COR-L47 (cell line): Measurements from ENCODE around the gene CEP70.
"Not testable (repeated sequence)": the region's sequence is repeated elsewhere in the genome, so short reads cannot be mapped to it uniquely, and the experiment has no call there.

Source experiments
- DNase-seq: peaks from one replicate; lab custom pipeline; 2025; lab: John Stamatoyannopoulos, UW

The CEP70 gene

GRCh38 chr3:138513090-138513843 is 80.8 kb downstream of the CEP70 start:
- DNase-seq: no peak

DNA sequence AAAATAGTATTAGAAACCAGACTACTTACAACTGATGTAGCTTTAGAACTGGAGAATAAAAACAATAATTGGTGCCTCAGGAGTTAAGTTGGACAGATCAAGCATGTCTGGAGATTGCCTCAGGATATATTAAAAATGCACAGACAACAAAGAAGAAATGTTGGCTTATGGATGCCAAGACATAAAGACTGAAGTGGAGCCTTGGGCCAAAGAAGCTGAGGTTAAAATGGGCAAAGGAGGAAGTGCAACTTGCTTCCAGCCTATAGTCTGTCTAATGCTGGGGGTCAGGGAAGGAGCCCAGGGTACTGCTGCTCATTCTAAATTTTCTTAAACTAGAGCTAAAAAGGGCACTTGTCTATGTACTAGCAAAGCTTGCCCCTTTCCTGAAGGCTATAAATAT is 82.1 kb downstream of the CEP70 start:
- DNase-seq: no peak

DNA sequence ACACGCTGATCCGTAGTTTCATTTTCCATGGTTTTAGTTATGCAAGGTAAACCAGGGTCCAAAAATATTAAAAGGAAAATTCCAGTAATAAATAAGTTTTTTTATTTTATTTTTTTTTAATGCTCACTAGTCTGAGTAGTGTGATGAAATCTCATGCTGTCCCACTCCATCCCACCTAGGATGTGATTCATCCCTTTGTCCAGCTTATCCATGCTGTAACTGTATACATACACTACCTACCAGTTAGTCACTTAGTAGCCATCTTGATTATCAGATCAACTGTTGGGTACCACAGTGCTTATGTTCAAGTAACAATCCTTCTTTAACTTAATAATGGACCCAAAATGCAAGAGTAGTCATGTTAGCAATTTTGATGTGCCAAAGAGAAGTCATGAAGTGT is 84.5 kb downstream of the CEP70 start:
- no peak for DNase-seq

GRCh38 chr3:138507524-138507923 is 86.5 kb downstream of the CEP70 start:
- no peak for DNase-seq

DNA sequence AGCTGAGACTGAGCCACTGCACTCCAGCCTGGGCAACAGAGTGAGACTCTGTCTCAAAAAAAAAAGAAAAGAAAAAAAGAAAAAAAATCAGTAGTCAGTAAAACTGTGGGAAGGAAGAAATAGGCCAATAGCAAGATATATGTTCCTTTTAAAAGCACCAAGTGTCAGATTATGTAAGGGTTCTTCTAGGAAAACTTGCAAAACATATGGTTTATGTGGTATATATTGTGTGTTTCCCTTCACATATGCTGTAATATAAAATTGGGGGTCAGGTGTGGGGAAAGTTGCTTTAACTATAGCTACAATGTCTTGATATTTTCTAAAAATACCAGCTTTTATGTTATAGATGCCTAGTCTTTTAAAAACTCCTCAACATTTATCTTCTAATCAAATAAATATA is 95.1 kb downstream of the CEP70 start:
- no peak for DNase-seq

GRCh38 chr3:138497851-138498250 is 96.2 kb downstream of the CEP70 start:
- no peak for DNase-seq

GRCh38 chr3:138497021-138497420 is 97.0 kb downstream of the CEP70 start:
- DNase-seq: no peak

GRCh38 chr3:138496436-138496835 is 97.6 kb downstream of the CEP70 start:
- no peak for DNase-seq

- not testable (repeated sequence) for DNase-seq
These were observed 98.4 kb downstream of the CEP70 start for GRCh38 chr3:138495638-138496037.

DNA sequence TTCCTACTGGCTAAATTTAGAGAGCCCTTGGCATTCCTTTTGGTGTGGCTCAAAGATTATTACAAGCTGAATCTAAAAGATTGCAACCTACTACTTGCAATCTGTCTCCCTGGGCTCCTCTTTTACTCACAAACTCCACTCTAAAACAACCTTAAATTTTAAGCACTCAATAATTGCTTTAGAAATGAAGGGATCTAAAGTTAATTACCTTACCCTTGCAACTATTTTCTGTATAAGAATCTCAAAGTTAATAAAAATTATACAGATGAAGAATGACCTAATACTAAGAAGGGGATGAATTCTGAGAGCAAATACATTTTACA is 99.5 kb downstream of the CEP70 start:
- no peak for DNase-seq

- DNase-seq: no peak
These were observed 100.1 kb downstream of the CEP70 start for GRCh38 chr3:138493804-138494606.

DNA sequence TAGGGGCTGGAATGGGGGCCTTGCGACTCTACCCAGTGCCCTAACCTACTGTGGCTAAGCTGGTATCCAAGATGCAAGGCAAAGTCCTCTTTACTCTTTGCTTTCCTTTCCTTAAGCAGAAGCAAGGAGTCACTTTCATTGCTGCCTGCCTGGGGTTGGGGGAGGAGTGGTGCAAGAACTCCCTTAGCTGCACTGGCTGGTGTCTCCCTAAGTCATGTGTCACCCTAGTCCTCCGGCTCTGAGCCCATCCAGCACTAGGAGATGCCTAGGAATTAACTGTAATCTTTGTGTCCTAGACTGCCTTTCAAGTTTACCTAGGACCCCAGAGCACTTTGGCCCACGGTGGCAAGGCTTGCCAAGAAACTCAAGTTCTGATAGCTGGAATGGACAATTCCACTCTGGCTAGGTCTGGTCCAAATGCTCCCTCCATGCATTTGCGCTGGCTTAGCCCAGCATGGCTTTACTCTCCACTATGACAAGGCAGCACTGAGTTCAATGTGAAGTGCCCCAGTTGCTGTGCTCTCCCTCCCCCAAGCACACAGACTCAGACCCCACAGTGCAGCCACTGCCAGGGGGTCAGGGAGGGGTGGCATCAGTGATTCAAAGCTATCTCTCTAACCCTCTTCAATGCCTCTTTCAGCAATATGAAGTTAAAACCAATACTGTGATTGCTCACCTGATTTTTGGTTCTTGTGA is 100.9 kb downstream of the CEP70 start:
- DNase-seq: no peak

DNA sequence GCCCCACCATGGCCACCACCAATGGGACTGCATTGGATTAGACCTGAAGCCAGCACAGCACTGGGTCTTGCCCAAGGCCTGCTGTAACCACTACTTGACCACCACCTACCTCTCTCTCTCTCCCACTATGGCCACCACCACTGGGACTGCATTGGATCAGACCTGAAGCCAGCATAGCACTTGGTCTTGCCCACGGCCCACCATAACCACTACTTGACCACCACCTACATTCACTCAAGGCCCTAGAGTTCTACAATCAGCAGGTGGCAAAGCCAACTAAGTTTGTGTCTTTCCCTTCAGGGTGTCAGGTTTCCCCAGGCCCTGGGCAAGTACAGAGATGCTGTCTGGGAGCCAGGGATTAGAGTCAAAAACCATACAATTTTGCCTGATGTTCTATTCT is 102.1 kb downstream of the CEP70 start:
- DNase-seq: no peak

- DNase-seq: not testable (repeated sequence)
These were observed 107.5 kb downstream of the CEP70 start for GRCh38 chr3:138486580-138486979.

- not testable (repeated sequence) for DNase-seq
These were observed 109.4 kb downstream of the CEP70 start for GRCh38 chr3:138484672-138485071.

DNA sequence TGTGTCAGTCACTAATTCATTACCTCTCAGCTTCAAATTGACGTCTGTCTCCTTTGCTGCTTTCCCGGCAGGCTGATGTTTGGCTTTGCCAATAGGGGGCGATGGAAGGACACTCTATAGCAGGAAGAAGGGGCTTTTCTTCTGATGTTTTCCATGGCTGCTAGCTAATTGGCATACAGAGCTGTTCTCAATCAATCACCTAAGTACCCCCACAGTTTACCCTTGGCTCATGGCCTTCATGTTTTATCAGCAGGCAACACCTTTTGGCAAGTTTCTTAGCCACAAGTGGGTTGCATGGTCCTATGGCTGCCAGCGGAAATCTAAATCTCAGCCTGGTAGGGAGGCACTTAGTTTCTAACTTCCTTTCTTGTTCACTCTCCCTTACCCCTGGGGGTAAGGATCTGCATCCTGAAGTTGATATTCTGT is 114.6 kb downstream of the CEP70 start:
- peak; percentile 50 for DNase-seq

DNA sequence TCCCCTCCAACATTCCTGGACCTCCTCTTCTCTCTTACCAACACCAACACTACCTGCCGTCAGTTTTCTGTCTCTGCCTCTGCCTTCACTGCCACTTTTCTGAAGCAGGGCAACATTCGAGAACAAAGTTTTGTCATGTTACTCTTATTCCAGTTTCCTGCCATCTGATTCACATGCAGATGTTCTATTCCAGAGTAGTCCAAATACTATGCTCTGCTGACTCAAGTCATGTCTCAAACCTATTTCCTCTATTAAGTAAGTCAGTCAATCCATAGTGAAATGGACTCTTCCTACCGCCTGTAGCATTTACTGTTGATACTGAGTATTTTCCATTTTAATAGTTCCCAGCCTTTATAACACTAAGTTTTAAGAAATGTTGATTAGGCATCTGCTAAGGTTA is 116.3 kb downstream of the CEP70 start:
- DNase-seq: no peak

DNA sequence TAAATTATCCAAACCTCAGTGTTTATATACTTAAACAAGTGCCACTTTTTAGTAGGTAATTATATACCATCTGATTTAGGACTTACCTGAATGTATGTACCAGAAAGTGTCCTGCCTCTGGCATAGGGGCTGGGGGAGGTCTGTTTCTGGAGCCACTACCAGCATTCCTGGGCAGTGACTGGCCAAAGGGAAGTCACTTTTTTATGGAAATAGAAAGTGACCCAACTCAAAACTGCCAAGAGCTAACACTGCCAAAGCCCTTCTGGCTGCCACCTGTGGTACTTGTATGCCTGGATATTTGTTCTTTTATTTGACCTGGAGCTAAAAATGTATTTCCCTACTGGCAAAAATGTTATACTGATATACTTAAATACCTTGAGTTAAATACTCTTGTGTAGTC is 116.9 kb downstream of the CEP70 start:
- no peak for DNase-seq

GRCh38 chr3:138476526-138476925 is 117.5 kb downstream of the CEP70 start:
- DNase-seq: no peak

DNA sequence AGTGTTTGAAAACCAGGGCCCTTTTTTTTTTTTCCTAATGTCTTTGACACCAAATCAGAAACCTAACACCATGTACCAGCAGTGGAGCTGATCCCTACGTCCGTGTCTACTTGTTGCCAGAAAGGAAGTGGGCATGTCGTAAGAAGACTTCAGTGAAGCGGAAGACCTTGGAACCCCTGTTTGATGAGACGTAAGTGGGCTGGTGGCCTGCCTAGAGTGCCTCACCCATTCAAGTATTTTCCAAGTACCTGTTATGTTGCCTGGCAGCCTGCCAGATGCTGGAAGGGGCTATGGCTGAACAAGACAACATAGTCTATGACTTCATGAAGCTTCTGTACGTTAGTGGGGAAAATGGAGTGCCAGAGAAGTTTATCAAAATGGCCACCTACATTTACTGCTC is 119.9 kb downstream of the CEP70 start:
- DNase-seq: no peak

GRCh38 chr3:138473391-138473790 is 120.7 kb downstream of the CEP70 start:
- no peak for DNase-seq

DNA sequence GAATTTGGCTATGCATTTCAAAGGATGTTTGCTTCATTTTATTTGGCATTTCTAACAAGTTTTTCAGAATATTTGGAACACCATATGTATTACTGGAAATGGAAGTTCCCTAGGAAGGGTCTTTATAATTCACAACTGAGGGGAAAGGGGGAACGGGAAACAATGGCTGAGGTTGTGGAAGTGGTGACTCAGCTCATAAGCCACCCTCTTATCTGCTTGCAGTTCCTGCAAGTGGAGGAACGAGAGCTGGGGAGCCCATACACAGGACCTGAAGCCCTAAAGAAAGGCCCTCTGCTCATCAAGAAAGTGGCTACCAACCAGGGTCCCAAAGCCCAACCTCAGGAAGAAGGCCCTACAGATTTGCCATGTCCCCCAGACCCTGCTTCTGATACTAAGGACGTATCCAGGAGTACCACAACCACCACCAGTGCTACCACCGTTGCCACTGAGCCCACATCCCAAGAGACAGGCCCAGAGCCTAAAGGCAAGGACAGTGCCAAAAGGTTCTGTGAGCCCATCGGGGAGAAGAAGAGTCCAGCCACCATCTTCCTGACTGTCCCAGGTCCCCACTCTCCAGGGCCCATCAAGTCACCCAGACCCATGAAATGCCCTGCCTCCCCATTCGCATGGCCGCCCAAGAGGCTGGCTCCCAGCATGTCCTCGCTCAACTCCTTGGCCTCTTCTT is 121.8 kb downstream of the CEP70 start:
- DNase-seq: no peak
